Ovary (tissue), 10 donors: ENCODE data around the gene SCOC. TPM values are rescaled to one million over a fixed set of nuclear protein-coding genes. Genes with fewer than 3 reads are reported as not detected.

ENCODE experiments used
- DNase-seq, 5 donors: peaks; one replicate each; pipeline ENCODE4 v3.0.0-alpha.2; 2019 to 2020
- H3K27ac ChIP-seq, 2 donors: fragments of 200-600 bp; one replicate each; pipeline versions ENCODE4 v1.5.1 to v1.8.0; 2019 to 2022
- H3K27me3 ChIP-seq: fragments of 200-600 bp; one replicate; pipeline ENCODE4 v1.8.0; 2022
- H3K36me3 ChIP-seq: fragments of 200-600 bp; sonication (generic); one replicate; pipeline ENCODE4 v1.5.1; 2019
- H3K4me1 ChIP-seq: one replicate; pipeline ENCODE4 v1.8.1; 2013; ENCODE audit warnings: mild to moderate bottlenecking, moderate library complexity; ENCODE audit not compliant: insufficient read depth
- H3K4me3 ChIP-seq: fragments of 200-600 bp; sonication (generic); one replicate; pipeline ENCODE4 v1.5.1; 2017
- H3K9me3 ChIP-seq, 2 donors: fragments of 200-600 bp in 1 of 2; sonication (generic) in 1 of 2; one replicate each; pipeline versions ENCODE4 v1.5.1 to v1.8.1; 2013 to 2019; ENCODE audit warnings: mild to moderate bottlenecking in 1 of 2, moderate library complexity in 1 of 2
- CTCF ChIP-seq, 3 donors: fragments of 450-650 bp in 2 of 3; fragments of 200-600 bp in 1 of 3; IDR thresholded peaks; one replicate each; pipeline versions ENCODE4 v1.5.1 to v1.8.0; 2016 to 2022; ENCODE audit warnings: antibody characterized with exemption in 3 of 3, mild to moderate bottlenecking in 1 of 3
- EP300 ChIP-seq: sonication (generic); formaldehyde crosslinking; IDR thresholded peaks from one replicate; pipeline ENCODE4 v1.6.1; 2017; ENCODE audit warnings: antibody characterized with exemption
- POLR2A ChIP-seq: fragments of 450-650 bp; IDR thresholded peaks from one replicate; pipeline ENCODE4 v1.6.1; 2017; ENCODE audit warnings: antibody characterized with exemption, mild to moderate bottlenecking, moderate library complexity
- WGBS, 3 donors: extraction: QIAGEN DNeasy Blood & Tissue Kit in 1 of 3; methylation state at CpG; one replicate each; pipeline versions ENCODE4 v1.1.5 to v1.1.7; 2013 to 2017; 5-methylcytosine and 5-hydroxymethylcytosine counted together
- intact Hi-C, 4 donors: fragments of 100-400 bp; cut with DNase I; formaldehyde crosslinking; loops; one replicate each; pipeline versions ENCODE4 v1.11.0 to v1.15.1; 2022 to 2023
- long read RNA-seq, 3 donors: library from polyadenylated mRNA in 2 of 3; unstranded in 2 of 3; transcript quantifications; one replicate each; pipeline ENCODE4 v2.0.0 and lab custom pipeline, GENCODE V29; 2021 to 2026
- polyA plus RNA-seq, 2 donors: library from polyadenylated mRNA; stranded (reverse); fragments of 200-250 nt in 1 of 2; fragments of 350-450 nt in 1 of 2; fragmentation: Illumina TruSeq in 1 of 2; extraction: RNeasy Lipid Tissue Mini Kit (QIAGEN cat#74804) in 1 of 2; gene quantifications; one replicate each; pipeline ENCODE4 v1.2.3, GENCODE V29; 2013 to 2014
- total RNA-seq, 7 donors: library from RNA; depleted of rRNA in 2 of 7; stranded (reverse); fragments of >200 nt in 2 of 7; fragmentation: NEBNext Ultra II Directional in 3 of 7; extraction: Animal tissue kit (Norgen Biotek cat#: 25700) in 3 of 7; gene quantifications; one replicate each; pipeline versions ENCODE4 v1.1.0 to v1.2.4, GENCODE V29; 2016 to 2023
- donor health status: DM: no; HTN: no; CAD: no; lungs with moderate emphysema.
- donor health status: DM: no; HTN: no; CAD: no.
- donor health status: Bipolar disorder and iron deficiency.
- donor health status: DM: yes; HTN: yes; CAD: no.
- donor health status: DM: no; HTN: no; CAD: no.
- donor health status: DM: yes; HTN: yes; CAD: no.

Gene SCOC
- total RNA-seq (10 to 100 TPM; 32.4 to 48.0 (median 43.4) TPM), polyA plus RNA-seq (10 to 100 TPM; 37.1 to 47.8 TPM)
- long read RNA-seq, donor 1, transcript SCOC-211 (4 exons, 1,959 nt), result major isoform, 276 of 305 reads
- long read RNA-seq, donor 1, transcript SCOC-207 (3 exons, 1,838 nt), result minor isoform, 16 of 305 reads
- long read RNA-seq, donor 1, partial matches to known transcripts, result 7 of 305 reads
- long read RNA-seq, donor 1, other reads (novel, unspliced or antisense), result 6 of 305 reads
- long read RNA-seq, donor 2, transcript SCOC-211 (4 exons, 1,959 nt), result major isoform, 32 of 46 reads
- long read RNA-seq, donor 2, partial matches to known transcripts, result 0 of 46 reads
- long read RNA-seq, donor 2, other reads (novel, unspliced or antisense), result 11 of 46 reads
- long read RNA-seq, donor 3, transcript SCOC-211 (4 exons, 1,959 nt), result major isoform, 88 of 93 reads
- long read RNA-seq, donor 3, partial matches to known transcripts, result 1 of 93 reads
- long read RNA-seq, donor 3, other reads (novel, unspliced or antisense), result 2 of 93 reads

- H3K4me3 ChIP-seq, result peak within 1 kb of the TSS; percentile 60
- intact Hi-C loops, result loop anchor here in 1 of 4 donors (10.0 kb wide), 1 partner anchor 639 kb away; no protein-coding TSS in a partner anchor
- H3K27ac ChIP-seq, result peak within 1 kb of the TSS; percentile 74 to 91
- H3K4me1 ChIP-seq, result peaks cover 1% of the 10 kb centered on the region
- TF ChIP-seq EP300 (no peak), POLR2A (peak; percentile 57), CTCF (IDR thresholded peaks at IDR 0.05) (no peak)
- WGBS, 3 donors, result 0 to 1% (median 0%) methylated on average over 44 to 63 of the region's 63 CpGs
- H3K27me3 ChIP-seq, result no peaks in the 10 kb centered on the region
- no peaks in the 10 kb centered on the region for H3K9me3 ChIP-seq
- no peaks in the 10 kb centered on the region for H3K36me3 ChIP-seq
- peak; percentile 98 to 99 (median 99) for DNase-seq
Measured at GRCh38 chr4:140373328-140374129, at the start of gene SCOC. TSS of gene SCOC (plus strand) at chr4:140373646. CDS start at chr4:140379171, 5,525 bp downstream.

GRCh38 chr4:140326395-140326993 lies 47.0 kb upstream of the SCOC start:
- TF ChIP-seq CTCF (IDR thresholded peaks at IDR 0.05) (peak; percentile 35 to 70 (median 69)), POLR2A (no peak), EP300 (no peak)
- no peaks in the 10 kb centered on the region for H3K27me3 ChIP-seq
- intact Hi-C loops, result loop anchor here in 2 of 4 donors (5.0 to 10.0 kb wide), 3 partner anchors 592 to 672 kb away; no protein-coding TSS in a partner anchor
- no peaks in the 10 kb centered on the region for H3K9me3 ChIP-seq
- H3K27ac ChIP-seq, result no peak overlapping the region
- H3K4me1 ChIP-seq, result no peaks in the 10 kb centered on the region
- 27 to 37% (median 33%) methylated on average over 2 of the region's 2 CpGs for WGBS, 3 donors
- no peaks in the 10 kb centered on the region for H3K36me3 ChIP-seq
- no peak overlapping the region for H3K4me3 ChIP-seq
- DNase-seq, result peak in 3 of 5 donors; percentile 19 to 49 (median 25)

GRCh38 chr4:140330311-140330900 lies 43.0 kb upstream of the SCOC start:
- H3K36me3 ChIP-seq, result no peaks in the 10 kb centered on the region
- TF ChIP-seq CTCF (IDR thresholded peaks at IDR 0.05), result no peak
- TF ChIP-seq POLR2A, result no peak
- no peak for TF ChIP-seq EP300
- no peak overlapping the region for H3K27ac ChIP-seq
- intact Hi-C loops, result loop anchor here in 1 of 4 donors (5.0 kb wide), 1 partner anchor 73 kb away; no protein-coding TSS in a partner anchor
- DNase-seq, result no peak
- no peaks in the 10 kb centered on the region for H3K27me3 ChIP-seq
- no peak overlapping the region for H3K4me3 ChIP-seq
- 70 to 82% (median 76%) methylated on average over 1 of the region's 1 CpG for WGBS, 3 donors
- H3K9me3 ChIP-seq, result no peaks in the 10 kb centered on the region
- H3K4me1 ChIP-seq, result no peaks in the 10 kb centered on the region

- Histone ChIP-seq H3K36me3 (no peaks in the 10 kb centered on the region), H3K27ac (no peak overlapping the region), H3K4me3 (no peak overlapping the region), H3K27me3 (no peaks in the 10 kb centered on the region), H3K4me1 (no peaks in the 10 kb centered on the region), H3K9me3 (no peaks in the 10 kb centered on the region)
- WGBS, 3 donors, result 81 to 90% (median 81%) methylated on average over 1 of the region's 1 CpG
- no peak for TF ChIP-seq POLR2A
- TF ChIP-seq CTCF (IDR thresholded peaks at IDR 0.05), result no peak
- no peak for TF ChIP-seq EP300
- intact Hi-C loops, result loop anchor here in 1 of 4 donors (5.0 kb wide), 1 partner anchor 74 kb away; no protein-coding TSS in a partner anchor
- DNase-seq, result no peak
Measured at GRCh38 chr4:140331245-140331644, 42.2 kb upstream of the SCOC start.
